HepG2 (cell line): ENCODE results near the gene UMOD. TPM values are rescaled to one million over a fixed set of nuclear protein-coding genes. Genes with fewer than 3 reads are reported as not detected.

Source experiments
- BRCA1 ChIP-seq: sonication (generic); formaldehyde crosslinking; IDR thresholded peaks from 2 replicates; pipeline ENCODE4 v1.4.0; 2020; ENCODE audit warnings: missing genetic modification reagents
- CREM ChIP-seq, 2 experiments: sonication (generic) in 1 of 2; formaldehyde crosslinking in 1 of 2; IDR thresholded peaks; 2 replicates each; pipeline versions ENCODE4 v1.4.0 to v1.6.1; 2016 to 2020; ENCODE audit warnings: antibody characterized with exemption in 1 of 2, mild to moderate bottlenecking in 1 of 2, missing genetic modification reagents in 1 of 2
- ERF ChIP-seq: IDR thresholded peaks from 2 replicates; pipeline ENCODE4 v1.6.1; 2018; ENCODE audit warnings: missing biosample characterization, missing genetic modification reagents
- ETS1 ChIP-seq: sonication (generic); formaldehyde crosslinking; IDR thresholded peaks from 2 replicates; pipeline ENCODE4 v1.4.0; 2020; ENCODE audit warnings: missing genetic modification reagents
- KDM2A ChIP-seq: sonication (generic); formaldehyde crosslinking; IDR thresholded peaks from 2 replicates; pipeline ENCODE4 v1.4.0; 2020; ENCODE audit warnings: low read depth, missing genetic modification reagents, borderline replicate concordance
- ZBED4 ChIP-seq: sonication (generic); formaldehyde crosslinking; IDR thresholded peaks from 2 replicates; pipeline ENCODE4 v1.4.0; 2020; ENCODE audit warnings: missing genetic modification reagents, borderline replicate concordance
- ZBTB3 ChIP-seq: sonication (generic); formaldehyde crosslinking; IDR thresholded peaks from 2 replicates; pipeline ENCODE4 v1.4.0; 2020; ENCODE audit warnings: low read depth, mild to moderate bottlenecking, moderate library complexity, missing genetic modification reagents, borderline replicate concordance
- ZNF30 ChIP-seq: sonication (generic); formaldehyde crosslinking; IDR thresholded peaks from 2 replicates; pipeline ENCODE4 v1.5.0; 2020; ENCODE audit warnings: mild to moderate bottlenecking, missing genetic modification reagents
- ZNF501 ChIP-seq: sonication (generic); formaldehyde crosslinking; IDR thresholded peaks from 2 replicates; pipeline ENCODE4 v1.5.1; 2020; ENCODE audit warnings: mild to moderate bottlenecking, moderate library complexity, missing genetic modification reagents
- ZNF766 ChIP-seq: sonication (generic); formaldehyde crosslinking; IDR thresholded peaks from 2 replicates; pipeline ENCODE4 v1.5.0; 2020; ENCODE audit warnings: missing genetic modification reagents, borderline replicate concordance
- ZNF841 ChIP-seq: sonication (generic); formaldehyde crosslinking; IDR thresholded peaks from 2 replicates; pipeline ENCODE4 v1.8.1; 2023; ENCODE audit warnings: missing genetic modification reagents, borderline replicate concordance
- polyA plus RNA-seq, 8 experiments: library from polyadenylated mRNA; depleted of rRNA in 3 of 8; stranded (reverse) in 7 of 8; unstranded in 1 of 8; fragments of >200 nt; fragmentation: Illumina TruSeq in 4 of 8; extraction: Trizol in 4 of 8; gene quantifications; 2 replicates each; pipeline versions ENCODE4 v1.2.1 to v1.2.3, GENCODE V29; 2011 to 2016; ENCODE audit warnings: low read depth in 4 of 8, missing spikeins in 1 of 8, mixed read lengths in 1 of 8; ENCODE audit not compliant: insufficient read depth in 1 of 8
- total RNA-seq, 5 experiments: library from RNA; depleted of rRNA; stranded (reverse); fragments of >200 nt; fragmentation: Illumina TruSeq; extraction: Trizol; gene quantifications; 2 replicates each; pipeline ENCODE4 v1.2.3, GENCODE V29; 2016; ENCODE audit warnings: low read depth in 1 of 5
- TF ChIP-seq, protein P1 (sequence below): sonication (generic); formaldehyde crosslinking; IDR thresholded peaks from 2 replicates; pipeline ENCODE4 v1.4.0; 2020; ENCODE audit warnings: missing genetic modification reagents
- TF ChIP-seq, protein P2 (sequence below): IDR thresholded peaks from 2 replicates; pipeline ENCODE4 v1.6.1; 2016; ENCODE audit warnings: mild to moderate bottlenecking
- TF ChIP-seq, protein P3 (sequence below): sonication (generic); formaldehyde crosslinking; IDR thresholded peaks from 2 replicates; pipeline ENCODE4 v1.4.0; 2020; ENCODE audit warnings: mild to moderate bottlenecking, missing genetic modification reagents

The UMOD gene
- total and polyA plus RNA-seq, 2 of the 13 experiments (the other 11 are each of a cell fraction or from before 2014, with no cell fraction given), result not detected

GRCh38 chr16:20397468-20398074, 45.1 kb upstream of the UMOD start (continued):
- TF ChIP-seq ZBTB3 (CRISPR knock-in tag) (no peak), ZNF501 (peak; percentile 77; the same call in 1 of the 2 replicates), ZNF30 (CRISPR knock-in tag) (no peak), ZBED4 (CRISPR knock-in tag) (no peak; the same call in 1 of the 2 replicates), ZNF766 (no peak), CREM (IDR thresholded peaks at IDR 0.05) (peak; percentile 50; the same call in 1 of the 2 replicates), CREM (CRISPR knock-in tag; IDR thresholded peaks at IDR 0.05) (no peak), ETS1 (CRISPR knock-in tag) (no peak), ERF (CRISPR knock-in tag) (peak; percentile 49), ZNF841 (CRISPR knock-in tag) (no peak), BRCA1 (0 out of 2 replicates have a peak, but pooled peaks have one; percentile 52), KDM2A (CRISPR knock-in tag) (no peak)
- TF ChIP-seq, protein P1, sequence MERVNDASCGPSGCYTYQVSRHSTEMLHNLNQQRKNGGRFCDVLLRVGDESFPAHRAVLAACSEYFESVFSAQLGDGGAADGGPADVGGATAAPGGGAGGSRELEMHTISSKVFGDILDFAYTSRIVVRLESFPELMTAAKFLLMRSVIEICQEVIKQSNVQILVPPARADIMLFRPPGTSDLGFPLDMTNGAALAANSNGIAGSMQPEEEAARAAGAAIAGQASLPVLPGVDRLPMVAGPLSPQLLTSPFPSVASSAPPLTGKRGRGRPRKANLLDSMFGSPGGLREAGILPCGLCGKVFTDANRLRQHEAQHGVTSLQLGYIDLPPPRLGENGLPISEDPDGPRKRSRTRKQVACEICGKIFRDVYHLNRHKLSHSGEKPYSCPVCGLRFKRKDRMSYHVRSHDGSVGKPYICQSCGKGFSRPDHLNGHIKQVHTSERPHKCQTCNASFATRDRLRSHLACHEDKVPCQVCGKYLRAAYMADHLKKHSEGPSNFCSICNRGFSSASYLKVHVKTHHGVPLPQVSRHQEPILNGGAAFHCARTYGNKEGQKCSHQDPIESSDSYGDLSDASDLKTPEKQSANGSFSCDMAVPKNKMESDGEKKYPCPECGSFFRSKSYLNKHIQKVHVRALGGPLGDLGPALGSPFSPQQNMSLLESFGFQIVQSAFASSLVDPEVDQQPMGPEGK, result no peak; the same call in 1 of the 2 replicates
- TF ChIP-seq, protein P2, sequence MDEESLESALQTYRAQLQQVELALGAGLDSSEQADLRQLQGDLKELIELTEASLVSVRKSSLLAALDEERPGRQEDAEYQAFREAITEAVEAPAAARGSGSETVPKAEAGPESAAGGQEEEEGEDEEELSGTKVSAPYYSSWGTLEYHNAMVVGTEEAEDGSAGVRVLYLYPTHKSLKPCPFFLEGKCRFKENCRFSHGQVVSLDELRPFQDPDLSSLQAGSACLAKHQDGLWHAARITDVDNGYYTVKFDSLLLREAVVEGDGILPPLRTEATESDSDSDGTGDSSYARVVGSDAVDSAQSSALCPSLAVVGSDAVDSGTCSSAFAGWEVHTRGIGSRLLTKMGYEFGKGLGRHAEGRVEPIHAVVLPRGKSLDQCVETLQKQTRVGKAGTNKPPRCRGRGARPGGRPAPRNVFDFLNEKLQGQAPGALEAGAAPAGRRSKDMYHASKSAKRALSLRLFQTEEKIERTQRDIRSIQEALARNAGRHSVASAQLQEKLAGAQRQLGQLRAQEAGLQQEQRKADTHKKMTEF (CRISPR knock-in tag), result peak; percentile 52; the same call in 1 of the 2 replicates
- TF ChIP-seq, protein P3, sequence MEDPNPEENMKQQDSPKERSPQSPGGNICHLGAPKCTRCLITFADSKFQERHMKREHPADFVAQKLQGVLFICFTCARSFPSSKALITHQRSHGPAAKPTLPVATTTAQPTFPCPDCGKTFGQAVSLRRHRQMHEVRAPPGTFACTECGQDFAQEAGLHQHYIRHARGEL, result no peak
